SK-N-SH (cell line): ENCODE measurements around the gene COL25A1. TPM values are rescaled to one million over a fixed set of nuclear protein-coding genes. Genes with fewer than 3 reads are reported as not detected.

Source experiments
- CTCF ChIA-PET: fragments of 300-600, 350-600 bp; formaldehyde crosslinking; extraction: SDS; loops from one replicate; lab custom pipeline; 2021; lab: Yijun Ruan, JAX
- POLR2A ChIA-PET: fragments of 350-600 bp; sonication (Branson Sonifier 250); formaldehyde crosslinking; extraction: SDS; loops from one replicate; lab custom pipeline; 2020; ENCODE audit warnings: antibody characterized with exemption, inconsistent platforms; lab: Yijun Ruan, JAX
- DNase-seq: peaks from one replicate; pipeline ENCODE4 v3.0.0; 2012
- H2AFZ ChIP-seq: fragments of 200-600 bp; sonication (generic); 2 replicates; pipeline ENCODE4 v1.8.1; 2016; ENCODE audit warnings: antibody characterized with exemption, mild to moderate bottlenecking, low read depth
- H3F3A ChIP-seq: fragments of 200-600 bp; sonication (generic); replicated peaks from 2 replicates; pipeline ENCODE3; 2016; ENCODE audit warnings: antibody characterized with exemption, mild to moderate bottlenecking; ENCODE audit not compliant: insufficient read depth
- H3K27ac ChIP-seq, 2 experiments: fragments of 200-500 bp in 1 of 2; fragments of 200-600 bp in 1 of 2; sonication (Bioruptor generic) in 1 of 2; sonication (generic), shearing (Covaris generic) in 1 of 2; 2 replicates each; pipeline versions ENCODE4 v1.5.1 to v1.6.1; 2014 to 2016; ENCODE audit warnings: low read depth in 2 of 2, inconsistent platforms in 1 of 2, low read length in 1 of 2, mild to moderate bottlenecking in 1 of 2, mixed read lengths in 1 of 2
- H3K27me3 ChIP-seq: fragments of 200-600 bp; sonication (generic), shearing (Covaris generic); 2 replicates; pipeline ENCODE4 v1.6.1; 2016; ENCODE audit warnings: mixed run types; ENCODE audit not compliant: insufficient read depth
- H3K36me3 ChIP-seq, 2 experiments: fragments of 200-500 bp in 1 of 2; fragments of 200-600 bp in 1 of 2; sonication (Bioruptor generic) in 1 of 2; sonication (generic) in 1 of 2; replicated peaks in 1 of 2; 2 replicates each; pipeline versions ENCODE3 to v1.5.1; 2014 to 2016; ENCODE audit warnings: low read length in 1 of 2, mild to moderate bottlenecking in 1 of 2; ENCODE audit not compliant: insufficient read depth in 2 of 2, control insufficient read depth in 1 of 2
- H3K4me1 ChIP-seq, 2 experiments: fragments of 200-500 bp in 1 of 2; fragments of 200-600 bp in 1 of 2; sonication (Bioruptor generic) in 1 of 2; sonication (generic), shearing (Covaris generic) in 1 of 2; 2 replicates each; pipeline versions ENCODE4 v1.5.1 to v1.6.1; 2014 to 2016; ENCODE audit warnings: low read depth in 1 of 2, low read length in 1 of 2, mixed run types in 1 of 2; ENCODE audit not compliant: insufficient read depth in 2 of 2, control insufficient read depth in 1 of 2
- H3K4me2 ChIP-seq: fragments of 200-600 bp; sonication (generic), shearing (Covaris generic); 2 replicates; pipeline ENCODE4 v1.6.1; 2017; ENCODE audit warnings: mixed run types
- H3K4me3 ChIP-seq, 2 experiments: fragments of 200-500 bp in 1 of 2; fragments of 200-600 bp in 1 of 2; sonication (Bioruptor generic) in 1 of 2; sonication (generic), shearing (Covaris generic) in 1 of 2; 2 replicates each; pipeline versions ENCODE4 v1.5.1 to v1.8.1; 2014 to 2016; ENCODE audit warnings: low read depth in 2 of 2, inconsistent platforms in 1 of 2, low read length in 1 of 2, mild to moderate bottlenecking in 1 of 2, mixed read lengths in 1 of 2, moderate library complexity in 1 of 2
- H3K79me2 ChIP-seq: fragments of 200-600 bp; sonication (generic); 2 replicates; pipeline ENCODE4 v1.8.1; 2017; ENCODE audit warnings: mild to moderate bottlenecking; ENCODE audit not compliant: insufficient read depth
- H3K9ac ChIP-seq: fragments of 200-600 bp; sonication (generic); 2 replicates; pipeline ENCODE4 v1.6.1; 2017; ENCODE audit warnings: mixed run types
- H3K9me2 ChIP-seq: fragments of 200-600 bp; sonication (generic); 2 replicates; pipeline ENCODE4 v1.6.1; 2017; ENCODE audit warnings: mixed run types
- H3K9me3 ChIP-seq: fragments of 200-600 bp; sonication (generic); 2 replicates; pipeline ENCODE4 v1.6.1; 2017; ENCODE audit warnings: mixed run types, mild to moderate bottlenecking, moderate library complexity
- H4K20me1 ChIP-seq: fragments of 200-600 bp; sonication (generic); 2 replicates; pipeline ENCODE4 v1.6.1; 2017; ENCODE audit warnings: mild to moderate bottlenecking, mixed run types; ENCODE audit not compliant: insufficient read depth
- CHD2 ChIP-seq: fragments of 150-350 bp; IDR thresholded peaks from 2 replicates; pipeline ENCODE4 v1.6.1; 2018; ENCODE audit warnings: low read length; ENCODE audit not compliant: partially characterized antibody
- ELF1 ChIP-seq: IDR thresholded peaks from 2 replicates; pipeline ENCODE4 v1.4.0; 2012
- EP300 ChIP-seq, 2 experiments: IDR thresholded peaks; 2 replicates each; pipeline versions ENCODE4 v1.4.0 to v1.6.1; 2012; ENCODE audit warnings: borderline replicate concordance in 1 of 2, low read depth in 1 of 2, low read length in 1 of 2
- FOSL2 ChIP-seq: IDR thresholded peaks from 2 replicates; pipeline ENCODE4 v1.4.0; 2012; ENCODE audit warnings: low read depth, mild to moderate bottlenecking, moderate library complexity, borderline replicate concordance
- FOXJ3 ChIP-seq: sonication (generic); formaldehyde crosslinking; IDR thresholded peaks from 2 replicates; pipeline ENCODE4 v1.5.1; 2020; ENCODE audit warnings: mild to moderate bottlenecking, missing genetic modification reagents
- FOXM1 ChIP-seq: IDR thresholded peaks from 2 replicates; pipeline ENCODE4 v1.4.0; 2012; ENCODE audit warnings: low read depth, mild to moderate bottlenecking
- GATA2 ChIP-seq: sonication (generic); formaldehyde crosslinking; IDR thresholded peaks from 2 replicates; pipeline ENCODE4 v1.5.0; 2020; ENCODE audit warnings: mild to moderate bottlenecking, missing genetic modification reagents
- IRF3 ChIP-seq: fragments of 150-350 bp; IDR thresholded peaks from 2 replicates; pipeline ENCODE4 v1.6.1; 2016; ENCODE audit warnings: mild to moderate bottlenecking, low read depth, low read length
- JUND ChIP-seq: IDR thresholded peaks from 2 replicates; pipeline ENCODE4 v1.4.0; 2012
- MEF2A ChIP-seq: IDR thresholded peaks from 2 replicates; pipeline ENCODE4 v1.4.0; 2012; ENCODE audit warnings: low read depth, borderline replicate concordance
- MXI1 ChIP-seq: IDR thresholded peaks from 2 replicates; pipeline ENCODE4 v1.6.1; 2012; ENCODE audit warnings: mild to moderate bottlenecking, low read depth, low read length, improper control_type of control experiment
- NFIC ChIP-seq: IDR thresholded peaks from 2 replicates; pipeline ENCODE4 v1.4.0; 2012; ENCODE audit warnings: borderline replicate concordance
- NRF1 ChIP-seq: IDR thresholded peaks from 2 replicates; pipeline ENCODE4 v1.6.1; 2012; ENCODE audit warnings: low read depth, mild to moderate bottlenecking, low read length
- POLR2AphosphoS5 ChIP-seq: IDR thresholded peaks from 2 replicates; pipeline ENCODE4 v1.6.1; 2012; ENCODE audit warnings: low read depth, low read length
- RCOR1 ChIP-seq: fragments of 150-350 bp; IDR thresholded peaks from 2 replicates; pipeline ENCODE4 v1.6.1; 2017; ENCODE audit warnings: antibody characterized with exemption, low read length
- RFX5 ChIP-seq: IDR thresholded peaks from 2 replicates; pipeline ENCODE4 v1.6.1; 2012; ENCODE audit warnings: mild to moderate bottlenecking, improper control_type of control experiment, low read length
- SIN3A ChIP-seq: IDR thresholded peaks from 2 replicates; pipeline ENCODE4 v1.6.1; 2012; ENCODE audit warnings: low read depth, mild to moderate bottlenecking, low read length, moderate library complexity, borderline replicate concordance
- SMC3 ChIP-seq: IDR thresholded peaks from 2 replicates; pipeline ENCODE4 v1.6.1; 2012; ENCODE audit warnings: low read depth, low read length, improper control_type of control experiment
- TAF1 ChIP-seq: IDR thresholded peaks from 2 replicates; pipeline ENCODE4 v1.6.1; 2012; ENCODE audit warnings: low read depth, mild to moderate bottlenecking, low read length, moderate library complexity, borderline replicate concordance
- TCF12 ChIP-seq: IDR thresholded peaks from 2 replicates; pipeline ENCODE4 v1.4.0; 2012
- TEAD4 ChIP-seq: IDR thresholded peaks from 2 replicates; pipeline ENCODE4 v1.4.0; 2012; ENCODE audit warnings: mild to moderate bottlenecking, borderline replicate concordance; ENCODE audit not compliant: insufficient read depth
- YY1 ChIP-seq: IDR thresholded peaks from 2 replicates; pipeline ENCODE4 v1.4.0; 2012; ENCODE audit warnings: low read depth, mild to moderate bottlenecking
- WGBS: methylation state at CpG from one replicate; pipeline ENCODE4 v1.1.6; 2017; ENCODE audit warnings: low lambda C conversion rate; 5-methylcytosine and 5-hydroxymethylcytosine counted together
- polyA plus RNA-seq, 3 experiments: library from polyadenylated mRNA; depleted of rRNA; stranded (reverse); fragments of >200 nt; gene quantifications; 2 replicates each; pipeline ENCODE4 v1.2.3, GENCODE V29; 2012
- TF ChIP-seq, protein P1 (sequence below): IDR thresholded peaks from 2 replicates; pipeline ENCODE4 v1.4.0; 2012; ENCODE audit warnings: low read depth, borderline replicate concordance
- TF ChIP-seq, protein P2 (sequence below): IDR thresholded peaks from 2 replicates; pipeline ENCODE4; 2012

COL25A1 gene
- polyA plus RNA-seq, 1 of the 3 experiments (the other 2 are of a cell fraction) = not detected

DNA sequence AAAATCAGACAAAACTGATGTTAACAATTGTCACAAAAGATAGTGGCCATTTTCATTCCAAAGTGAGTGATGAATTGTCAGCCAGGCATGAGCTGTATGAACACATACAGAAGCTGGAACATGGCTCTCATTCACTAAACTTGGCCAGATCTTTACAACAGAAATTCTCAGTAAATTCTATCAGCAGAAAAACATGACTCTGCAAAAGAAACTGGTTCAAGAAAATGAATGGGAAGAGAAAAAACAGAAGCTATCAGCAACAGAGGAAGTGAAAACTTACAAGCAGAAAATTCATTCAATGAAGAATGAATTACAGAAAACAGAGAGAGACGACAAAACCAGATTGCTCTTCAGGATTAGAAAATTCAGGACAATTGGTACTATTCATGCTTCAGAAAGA is 249.6 kb downstream of the COL25A1 start:
- Histone ChIP-seq H3K36me3 (no peaks in the 10 kb centered on the region), H3K27me3 (peaks cover 4% of the 10 kb centered on the region; the same call in 1 of the 2 replicates), H4K20me1 (no peaks in the 10 kb centered on the region), H3K9ac (no peak overlapping the region), H3K4me3 (no peak overlapping the region), H3K9me2 (no peaks in the 10 kb centered on the region), H3F3A (no peaks in the 10 kb centered on the region), H3K79me2 (no peaks in the 10 kb centered on the region), H3K4me2 (no peak overlapping the region), H3K9me3 (no peaks in the 10 kb centered on the region), H2AFZ (no peak overlapping the region), H3K4me1 (no peaks in the 10 kb centered on the region), H3K27ac (no peak overlapping the region)
- 6% methylated on average over 1 of the region's 1 CpG for WGBS
- CTCF ChIA-PET = no interaction called here
- POLR2A ChIA-PET = no interaction called here
- DNase-seq = no peak
- TF ChIP-seq FOSL2 = no peak
- no peak for TF ChIP-seq RFX5
- no peak for TF ChIP-seq FOXM1
- no peak for TF ChIP-seq MEF2A
- no peak for TF ChIP-seq SIN3A
- TF ChIP-seq, protein P1, sequence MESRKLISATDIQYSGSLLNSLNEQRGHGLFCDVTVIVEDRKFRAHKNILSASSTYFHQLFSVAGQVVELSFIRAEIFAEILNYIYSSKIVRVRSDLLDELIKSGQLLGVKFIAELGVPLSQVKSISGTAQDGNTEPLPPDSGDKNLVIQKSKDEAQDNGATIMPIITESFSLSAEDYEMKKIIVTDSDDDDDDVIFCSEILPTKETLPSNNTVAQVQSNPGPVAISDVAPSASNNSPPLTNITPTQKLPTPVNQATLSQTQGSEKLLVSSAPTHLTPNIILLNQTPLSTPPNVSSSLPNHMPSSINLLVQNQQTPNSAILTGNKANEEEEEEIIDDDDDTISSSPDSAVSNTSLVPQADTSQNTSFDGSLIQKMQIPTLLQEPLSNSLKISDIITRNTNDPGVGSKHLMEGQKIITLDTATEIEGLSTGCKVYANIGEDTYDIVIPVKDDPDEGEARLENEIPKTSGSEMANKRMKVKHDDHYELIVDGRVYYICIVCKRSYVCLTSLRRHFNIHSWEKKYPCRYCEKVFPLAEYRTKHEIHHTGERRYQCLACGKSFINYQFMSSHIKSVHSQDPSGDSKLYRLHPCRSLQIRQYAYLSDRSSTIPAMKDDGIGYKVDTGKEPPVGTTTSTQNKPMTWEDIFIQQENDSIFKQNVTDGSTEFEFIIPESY = no peak
- no peak for TF ChIP-seq FOXJ3 (CRISPR knock-in tag)
- TF ChIP-seq NFIC = no peak

GRCh38 chr4:109051054-109051453 is 251.4 kb downstream of the COL25A1 start:
- no peak overlapping the region for H3K4me3 ChIP-seq
- H2AFZ ChIP-seq = no peak overlapping the region
- CTCF ChIA-PET = no interaction called here
- no peaks in the 10 kb centered on the region for H3K4me1 ChIP-seq
- H3K9me2 ChIP-seq = no peaks in the 10 kb centered on the region
- H3K79me2 ChIP-seq = no peaks in the 10 kb centered on the region
- WGBS = 7% methylated on average over 2 of the region's 2 CpGs
- TF ChIP-seq YY1 (no peak), GATA2 (CRISPR knock-in tag) (no peak), JUND (no peak), TAF1 (no peak), CHD2 (no peak), ELF1 (no peak), TEAD4 (no peak), RFX5 (no peak), MXI1 (no peak), MEF2A (no peak), TCF12 (no peak), EP300 (IDR thresholded peaks at IDR 0.05; ENCODE audit: borderline replicate concordance in 1 of 2, low read depth in 1 of 2, low read length in 1 of 2) (no peak), NRF1 (no peak), RCOR1 (no peak), SMC3 (no peak), FOXM1 (no peak), IRF3 (no peak), POLR2AphosphoS5 (no peak)
- TF ChIP-seq, protein P2, sequence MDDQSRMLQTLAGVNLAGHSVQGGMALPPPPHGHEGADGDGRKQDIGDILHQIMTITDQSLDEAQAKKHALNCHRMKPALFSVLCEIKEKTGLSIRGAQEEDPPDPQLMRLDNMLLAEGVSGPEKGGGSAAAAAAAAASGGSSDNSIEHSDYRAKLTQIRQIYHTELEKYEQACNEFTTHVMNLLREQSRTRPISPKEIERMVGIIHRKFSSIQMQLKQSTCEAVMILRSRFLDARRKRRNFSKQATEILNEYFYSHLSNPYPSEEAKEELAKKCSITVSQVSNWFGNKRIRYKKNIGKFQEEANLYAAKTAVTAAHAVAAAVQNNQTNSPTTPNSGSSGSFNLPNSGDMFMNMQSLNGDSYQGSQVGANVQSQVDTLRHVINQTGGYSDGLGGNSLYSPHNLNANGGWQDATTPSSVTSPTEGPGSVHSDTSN = no peak
- TF ChIP-seq, all 33 proteins: peak for 0
- no peaks in the 10 kb centered on the region for H3K9me3 ChIP-seq
- POLR2A ChIA-PET = no interaction called here
- H3K4me2 ChIP-seq = no peak overlapping the region
- no peaks in the 10 kb centered on the region for H3K36me3 ChIP-seq
- no peak overlapping the region for H3K9ac ChIP-seq
- DNase-seq = no peak
- H3F3A ChIP-seq = no peaks in the 10 kb centered on the region
- no peaks in the 10 kb centered on the region for H4K20me1 ChIP-seq
- H3K27ac ChIP-seq = no peak overlapping the region
- peaks cover 4% of the 10 kb centered on the region; the same call in 1 of the 2 replicates for H3K27me3 ChIP-seq
